CD14-positive monocyte (primary cell): ENCODE results near the gene RAPGEF5. TPM values are rescaled to one million over a fixed set of nuclear protein-coding genes. Genes with fewer than 3 reads are reported as not detected.

Experiments
- DNase-seq, 3 donors: peaks; one replicate each; pipeline ENCODE4 v3.0.0-alpha.2; 2011 to 2022
- H2AFZ ChIP-seq: 2 replicates; pipeline ENCODE4 v1.6.0; 2012; ENCODE audit warnings: mild to moderate bottlenecking, low read depth, low read length, inconsistent platforms; ENCODE audit not compliant: insufficient read depth, poor library complexity, severe bottlenecking
- H3K27ac ChIP-seq, 2 donors: 1 replicate in 1 of 2; 2 replicates in 1 of 2; pipeline ENCODE4 v1.5.1; 2012 to 2013; ENCODE audit warnings: low read length in 2 of 2, control low read depth in 1 of 2, inconsistent platforms in 1 of 2, low read depth in 1 of 2, mild to moderate bottlenecking in 1 of 2
- H3K27me3 ChIP-seq, 2 donors: one replicate each; pipeline versions ENCODE4 v1.6.0 to v1.6.1; 2011 to 2013; ENCODE audit warnings: low read length in 2 of 2; ENCODE audit not compliant: control insufficient read depth in 2 of 2, insufficient read depth in 2 of 2
- H3K36me3 ChIP-seq, 2 donors: replicated peaks in 1 of 2; 1 replicate in 1 of 2; 2 replicates in 1 of 2; pipeline versions ENCODE4 v1.5.1 to v1.6.1; 2012 to 2013; ENCODE audit warnings: low read length in 2 of 2, control low read depth in 1 of 2, inconsistent platforms in 1 of 2, mild to moderate bottlenecking in 1 of 2; ENCODE audit not compliant: insufficient read depth in 2 of 2, control insufficient read depth in 1 of 2
- H3K4me1 ChIP-seq, 2 donors: 1 replicate in 1 of 2; 2 replicates in 1 of 2; pipeline versions ENCODE4 v1.5.1 to v1.6.1; 2012 to 2013; ENCODE audit warnings: low read length in 2 of 2, control low read depth in 1 of 2, inconsistent platforms in 1 of 2, mild to moderate bottlenecking in 1 of 2, moderate library complexity in 1 of 2; ENCODE audit not compliant: insufficient read depth in 2 of 2, control insufficient read depth in 1 of 2
- H3K4me2 ChIP-seq: replicated peaks from 2 replicates; pipeline ENCODE3; 2012; ENCODE audit warnings: low read length, moderate library complexity, mild to moderate bottlenecking; ENCODE audit not compliant: poor library complexity, severe bottlenecking; ENCODE audit errors: extremely low read depth
- H3K4me3 ChIP-seq, 3 experiments: fragments of 200-600 bp in 1 of 3; sonication (generic) in 1 of 3; replicated peaks in 1 of 3; 1 replicate in 2 of 3; 2 replicates in 1 of 3; pipeline ENCODE4 v1.5.1; 2011 to 2013; ENCODE audit warnings: low read length in 3 of 3, mild to moderate bottlenecking in 3 of 3, control low read depth in 2 of 3, low read depth in 2 of 3, inconsistent platforms in 1 of 3, moderate library complexity in 1 of 3
- H3K79me2 ChIP-seq: 2 replicates; pipeline ENCODE4 v1.6.0; 2012; ENCODE audit warnings: mild to moderate bottlenecking, control low read depth, inconsistent platforms, low read length, moderate library complexity; ENCODE audit not compliant: insufficient read depth
- H3K9ac ChIP-seq: 2 replicates; pipeline ENCODE4 v1.6.0; 2017; ENCODE audit warnings: low read length, mild to moderate bottlenecking; ENCODE audit not compliant: insufficient read depth, poor library complexity, severe bottlenecking
- H3K9me3 ChIP-seq, 2 donors: replicated peaks in 1 of 2; 1 replicate in 1 of 2; 2 replicates in 1 of 2; pipeline versions ENCODE4 v1.5.1 to v1.6.1; 2012 to 2013; ENCODE audit warnings: low read length in 2 of 2, control low read depth in 1 of 2; ENCODE audit not compliant: control insufficient read depth in 1 of 2, insufficient read depth in 1 of 2
- H4K20me1 ChIP-seq: 2 replicates; pipeline ENCODE4 v1.6.0; 2012; ENCODE audit warnings: mild to moderate bottlenecking, low read length, control low read depth, moderate library complexity; ENCODE audit not compliant: insufficient read depth
- H3K27ac Mint-ChIP-seq, 7 donors: one replicate each; pipeline ENCODE4 v1.8.0; 2020; ENCODE audit warnings: mild to moderate bottlenecking in 7 of 7, mixed read lengths in 7 of 7, moderate library complexity in 6 of 7, inconsistent platforms in 2 of 7
- H3K27me3 Mint-ChIP-seq, 3 donors: one replicate each; pipeline ENCODE4 v1.8.0; 2021 to 2022; ENCODE audit warnings: low read depth in 3 of 3, mild to moderate bottlenecking in 3 of 3, mixed read lengths in 3 of 3, moderate library complexity in 3 of 3, inconsistent platforms in 1 of 3
- H3K36me3 Mint-ChIP-seq, 2 donors: one replicate each; pipeline ENCODE4 v1.8.0; 2020; ENCODE audit warnings: mixed read lengths in 2 of 2, inconsistent platforms in 1 of 2, mild to moderate bottlenecking in 1 of 2
- H3K4me1 Mint-ChIP-seq: one replicate; pipeline ENCODE4 v1.8.0; 2020; ENCODE audit warnings: mild to moderate bottlenecking, mixed read lengths
- H3K4me3 Mint-ChIP-seq, 2 donors: one replicate each; pipeline ENCODE4 v1.8.0; 2020; ENCODE audit warnings: mild to moderate bottlenecking in 2 of 2, mixed read lengths in 2 of 2, moderate library complexity in 1 of 2
- H3K9me3 Mint-ChIP-seq, 7 donors: one replicate each; pipeline ENCODE4 v1.8.0; 2020 to 2022; ENCODE audit warnings: mixed read lengths in 7 of 7, mild to moderate bottlenecking in 6 of 7, moderate library complexity in 6 of 7, inconsistent platforms in 2 of 7
- CTCF ChIP-seq: fragments of 200-600 bp; IDR thresholded peaks from one replicate; pipeline ENCODE4 v1.8.0; 2022; ENCODE audit warnings: antibody characterized with exemption, mild to moderate bottlenecking
- WGBS: methylation state at CpG from one replicate; pipeline ENCODE4 v1.1.5; 2013; ENCODE audit warnings: missing lambda C conversion rate; ENCODE audit not compliant: insufficient coverage; 5-methylcytosine and 5-hydroxymethylcytosine counted together
- intact Hi-C, 2 donors: fragments of 100-400 bp; cut with micrococcal nuclease; formaldehyde crosslinking; loops; one replicate each; pipeline versions ENCODE4 v1.15.0 to v1.15.1; 2023
- polyA plus RNA-seq, 3 donors: library from polyadenylated mRNA; depleted of rRNA in 1 of 3; unstranded in 2 of 3; stranded (reverse) in 1 of 3; fragments of 300-500 nt in 2 of 3; fragments of >200 nt in 1 of 3; fragmentation: Illumina TruSeq in 2 of 3; gene quantifications; 1 replicate in 2 of 3; 2 replicates in 1 of 3; pipeline ENCODE4 v1.2.3, GENCODE V29; 2012 to 2021

RAPGEF5 gene
- polyA plus RNA-seq, 3 donors: not detected

GRCh38 chr7:22389892-22390291 is 32.9 kb upstream of the RAPGEF5 start:
- DNase-seq: no peak
- Histone ChIP-seq H3K9me3 (no peaks in the 10 kb centered on the region), H2AFZ (no peak overlapping the region), H3K4me1 (no peaks in the 10 kb centered on the region), H3K79me2 (no peaks in the 10 kb centered on the region), H3K36me3 (no peaks in the 10 kb centered on the region), H3K4me3 (no peak overlapping the region), H3K27ac (no peak overlapping the region), H3K9ac (no peak overlapping the region), H3K4me2 (no peak overlapping the region), H3K27me3 (no peaks in the 10 kb centered on the region), H4K20me1 (no peaks in the 10 kb centered on the region)
- Mint-ChIP-seq H3K4me3 (no peak overlapping the region), H3K27me3 (peaks cover 0 to 3% (median 2%) of the 10 kb centered on the region in 3 donors), H3K4me1 (no peaks in the 10 kb centered on the region), H3K27ac (no peak overlapping the region), H3K36me3 (no peaks in the 10 kb centered on the region), H3K9me3 (peaks cover 0 to 2% (median 0%) of the 10 kb centered on the region in 7 donors)
- TF ChIP-seq CTCF: no peak
- WGBS: no CpG with 5 or more reads among the region's 2 CpGs
- intact Hi-C loops: no loop called here

GRCh38 chr7:22387583-22387982 is 30.6 kb upstream of the RAPGEF5 start:
- Histone ChIP-seq H3K79me2 (no peaks in the 10 kb centered on the region), H2AFZ (no peak overlapping the region), H3K36me3 (no peaks in the 10 kb centered on the region), H3K9ac (no peak overlapping the region), H3K4me2 (no peak overlapping the region), H4K20me1 (no peaks in the 10 kb centered on the region), H3K9me3 (no peaks in the 10 kb centered on the region), H3K27me3 (no peaks in the 10 kb centered on the region), H3K27ac (no peak overlapping the region), H3K4me3 (no peak overlapping the region), H3K4me1 (no peaks in the 10 kb centered on the region)
- DNase-seq: no peak
- H3K4me3 Mint-ChIP-seq: no peak overlapping the region
- H3K9me3 Mint-ChIP-seq: peaks cover 0 to 2% (median 0%) of the 10 kb centered on the region in 7 donors
- H3K36me3 Mint-ChIP-seq: no peaks in the 10 kb centered on the region
- intact Hi-C loops: no loop called here
- WGBS: 50% methylated on average over 1 of the region's 4 CpGs
- no peaks in the 10 kb centered on the region for H3K4me1 Mint-ChIP-seq
- H3K27ac Mint-ChIP-seq: no peak overlapping the region
- TF ChIP-seq CTCF: no peak
- peaks cover 0 to 3% (median 0%) of the 10 kb centered on the region in 3 donors for H3K27me3 Mint-ChIP-seq
